Upper lobe of left lung (tissue), 6 donors: ENCODE results near the gene TMEM154. TPM values are rescaled to one million over a fixed set of nuclear protein-coding genes. Genes with fewer than 3 reads are reported as not detected.

ENCODE experiments used
- ATAC-seq, 2 donors: fragments of 200-7000 bp; cut with Tn5 transposase; one replicate each; pipeline ENCODE4 v1.9.1; 2022; ENCODE audit warnings: mild to moderate bottlenecking in 2 of 2, moderate library complexity in 2 of 2; ENCODE audit not compliant: low FRiP score in 2 of 2
- DNase-seq, 2 donors: peaks; one replicate each; pipeline ENCODE4 v3.0.0-alpha.2; 2019 to 2020
- H3K27ac ChIP-seq, 4 donors: fragments of 200-600 bp; sonication (generic); one replicate each; pipeline ENCODE4 v1.5.1; 2016 to 2019
- H3K27me3 ChIP-seq, 4 donors: fragments of 200-600 bp; sonication (generic); one replicate each; pipeline ENCODE4 v1.5.1; 2017 to 2019
- H3K36me3 ChIP-seq, 4 donors: fragments of 200-600 bp; sonication (generic); one replicate each; pipeline ENCODE4 v1.5.1; 2016 to 2019
- H3K4me1 ChIP-seq, 4 donors: fragments of 200-600 bp; sonication (generic); one replicate each; pipeline ENCODE4 v1.5.1; 2018 to 2019
- H3K4me3 ChIP-seq, 4 donors: fragments of 200-600 bp; sonication (generic); one replicate each; pipeline ENCODE4 v1.5.1; 2017 to 2019; ENCODE audit warnings: mild to moderate bottlenecking in 2 of 4, moderate library complexity in 1 of 4
- H3K9me3 ChIP-seq, 4 donors: fragments of 200-600 bp; sonication (generic); one replicate each; pipeline ENCODE4 v1.5.1; 2018 to 2019
- EP300 ChIP-seq, 4 donors: sonication (generic); formaldehyde crosslinking; IDR thresholded peaks; one replicate each; pipeline ENCODE4 v1.5.1; 2017; ENCODE audit warnings: antibody characterized with exemption in 4 of 4, control low read depth in 2 of 4
- POLR2A ChIP-seq, 4 donors: fragments of 450-650 bp; IDR thresholded peaks; one replicate each; pipeline ENCODE4 v1.5.1; 2016 to 2017; ENCODE audit warnings: antibody characterized with exemption in 4 of 4, mild to moderate bottlenecking in 2 of 4
- POLR2AphosphoS5 ChIP-seq, 2 donors: sonication (generic); formaldehyde crosslinking; IDR thresholded peaks; one replicate each; pipeline ENCODE4 v1.5.1; 2017; ENCODE audit warnings: antibody characterized with exemption in 2 of 2
- WGBS, 2 donors: methylation state at CpG; one replicate each; pipeline ENCODE4 v1.1.5; 2017 to 2018; 5-methylcytosine and 5-hydroxymethylcytosine counted together
- total RNA-seq, 6 donors: library from RNA; depleted of rRNA in 4 of 6; stranded (reverse); fragments of >200 nt in 4 of 6; gene quantifications; one replicate each; pipeline versions ENCODE4 v1.1.0 to v1.2.1, GENCODE V29; 2016 to 2021
- TF ChIP-seq, protein P1 (sequence below), 6 experiments: fragments of 450-650 bp in 4 of 6; fragments of 200-600 bp in 2 of 6; sonication (generic) in 2 of 6; IDR thresholded peaks; one replicate each; pipeline ENCODE4 v1.5.1; 2016 to 2019; ENCODE audit warnings: antibody characterized with exemption in 6 of 6
- donor health status: DM: no; HTN: no; CAD: no; lungs with moderate emphysema.
- donor health status: DM: no; HTN: yes; CAD: no; lungs with severe emphysema.

Gene TMEM154
- total RNA-seq, 6 donors from 2014 or later, result 2.4 to 18.7 (median 6.0) TPM

DNA sequence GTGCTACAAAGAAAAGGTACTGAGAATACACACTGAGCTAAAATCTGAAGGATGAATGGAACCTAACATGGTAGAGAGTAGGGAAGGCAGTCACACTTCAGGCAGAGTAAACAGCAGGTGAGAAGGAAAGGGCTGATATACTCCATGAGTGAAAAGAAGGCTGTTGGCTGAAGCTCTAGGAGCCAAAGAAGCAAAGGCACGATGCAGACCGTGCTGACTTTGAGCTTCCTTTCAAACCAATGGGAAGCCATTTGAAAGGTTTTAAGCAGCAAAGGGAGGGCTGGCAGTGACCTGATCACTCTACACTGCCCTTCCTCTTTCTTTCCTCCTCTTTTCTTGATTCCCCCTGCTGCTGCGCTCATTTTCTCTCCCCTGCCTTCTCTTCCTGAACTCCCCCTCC lies 66.4 kb downstream of the TMEM154 start:
- TF ChIP-seq, protein P1, sequence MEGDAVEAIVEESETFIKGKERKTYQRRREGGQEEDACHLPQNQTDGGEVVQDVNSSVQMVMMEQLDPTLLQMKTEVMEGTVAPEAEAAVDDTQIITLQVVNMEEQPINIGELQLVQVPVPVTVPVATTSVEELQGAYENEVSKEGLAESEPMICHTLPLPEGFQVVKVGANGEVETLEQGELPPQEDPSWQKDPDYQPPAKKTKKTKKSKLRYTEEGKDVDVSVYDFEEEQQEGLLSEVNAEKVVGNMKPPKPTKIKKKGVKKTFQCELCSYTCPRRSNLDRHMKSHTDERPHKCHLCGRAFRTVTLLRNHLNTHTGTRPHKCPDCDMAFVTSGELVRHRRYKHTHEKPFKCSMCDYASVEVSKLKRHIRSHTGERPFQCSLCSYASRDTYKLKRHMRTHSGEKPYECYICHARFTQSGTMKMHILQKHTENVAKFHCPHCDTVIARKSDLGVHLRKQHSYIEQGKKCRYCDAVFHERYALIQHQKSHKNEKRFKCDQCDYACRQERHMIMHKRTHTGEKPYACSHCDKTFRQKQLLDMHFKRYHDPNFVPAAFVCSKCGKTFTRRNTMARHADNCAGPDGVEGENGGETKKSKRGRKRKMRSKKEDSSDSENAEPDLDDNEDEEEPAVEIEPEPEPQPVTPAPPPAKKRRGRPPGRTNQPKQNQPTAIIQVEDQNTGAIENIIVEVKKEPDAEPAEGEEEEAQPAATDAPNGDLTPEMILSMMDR (IDR thresholded peaks at IDR 0.05), result no peak
- TF ChIP-seq EP300 (IDR thresholded peaks at IDR 0.05) (no peak), POLR2AphosphoS5 (IDR thresholded peaks at IDR 0.05) (no peak), POLR2A (IDR thresholded peaks at IDR 0.05) (no peak)
- H3K9me3 ChIP-seq, result no peaks in the 10 kb centered on the region
- DNase-seq, result no peak

GRCh38 chr4:152610131-152610530 lies 69.7 kb downstream of the TMEM154 start:
- ATAC-seq, result no peak
- no peak for DNase-seq

More for the DNA sequence above, 66.4 kb downstream of the TMEM154 start:
- Histone ChIP-seq H3K4me3 (no peak overlapping the region), H3K36me3 (no peaks in the 10 kb centered on the region), H3K27ac (no peak overlapping the region), H3K27me3 (no peaks in the 10 kb centered on the region), H3K4me1 (peaks cover 0 to 4% (median 0%) of the 10 kb centered on the region in 4 donors)
- no peak for ATAC-seq
- WGBS, 2 donors, result 66 to 77% methylated on average over 3 of the region's 3 CpGs

DNA sequence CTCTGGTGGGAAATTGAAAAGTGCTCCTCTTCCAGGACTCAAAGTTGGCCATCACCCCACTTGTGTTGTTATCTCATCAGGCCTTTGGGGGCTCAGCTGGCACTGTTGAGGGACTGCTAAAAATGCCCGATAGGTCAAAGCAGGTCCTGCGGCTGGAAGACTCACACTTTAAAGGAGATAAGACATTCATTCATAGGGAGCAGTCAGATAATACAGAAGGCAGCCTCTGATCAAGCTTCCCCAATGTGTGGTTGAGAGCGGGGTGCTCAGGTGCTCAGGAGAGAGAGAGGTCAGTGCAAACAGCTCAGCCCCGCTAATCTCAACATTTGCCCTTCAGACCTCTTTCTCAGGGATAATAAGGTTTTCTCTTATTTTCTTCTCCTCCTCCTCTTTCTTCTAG lies 70.3 kb downstream of the TMEM154 start:
- 97% methylated on average over 4 of the region's 4 CpGs for WGBS, 2 donors
- H3K9me3 ChIP-seq, result no peaks in the 10 kb centered on the region
- TF ChIP-seq POLR2AphosphoS5 (IDR thresholded peaks at IDR 0.05), result no peak
- TF ChIP-seq POLR2A (IDR thresholded peaks at IDR 0.05), result no peak
- no peak for TF ChIP-seq EP300 (IDR thresholded peaks at IDR 0.05)
- TF ChIP-seq, protein P1 (IDR thresholded peaks at IDR 0.05), result no peak

More at GRCh38 chr4:152610131-152610530, 69.7 kb downstream of the TMEM154 start:
- Histone ChIP-seq H3K4me1 (peaks cover 0 to 4% (median 0%) of the 10 kb centered on the region in 4 donors), H3K36me3 (no peaks in the 10 kb centered on the region), H3K27me3 (no peaks in the 10 kb centered on the region), H3K4me3 (no peak overlapping the region), H3K27ac (no peak overlapping the region), H3K9me3 (no peaks in the 10 kb centered on the region)
- TF ChIP-seq POLR2A (IDR thresholded peaks at IDR 0.05) (no peak), EP300 (IDR thresholded peaks at IDR 0.05) (no peak), POLR2AphosphoS5 (IDR thresholded peaks at IDR 0.05) (no peak)
- TF ChIP-seq, protein P1 (IDR thresholded peaks at IDR 0.05), result no peak

DNA sequence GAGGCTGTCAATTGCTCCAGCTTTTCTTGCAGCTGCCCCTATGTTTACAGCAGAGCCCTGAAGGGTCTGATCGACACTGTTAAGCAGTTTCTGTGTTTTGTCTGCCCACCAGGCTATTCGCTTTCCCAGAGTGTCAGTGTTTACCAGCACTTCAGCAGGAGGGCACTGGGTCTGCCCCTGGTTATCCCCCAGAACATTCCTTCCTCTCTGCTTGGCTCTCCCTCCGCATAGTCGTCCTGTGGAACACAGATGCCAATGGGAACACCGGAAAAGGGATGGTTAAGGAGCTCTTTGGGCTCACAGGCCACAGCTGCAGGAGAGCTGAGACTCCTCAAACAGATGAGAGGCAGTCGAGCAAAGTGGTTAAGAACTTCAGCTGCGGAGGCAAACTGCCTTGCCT lies 72.6 kb downstream of the TMEM154 start:
- no peaks in the 10 kb centered on the region for H3K27me3 ChIP-seq
- no peak overlapping the region for H3K4me3 ChIP-seq
- DNase-seq, result no peak
- ATAC-seq, result no peak
- no peaks in the 10 kb centered on the region for H3K4me1 ChIP-seq
- no peaks in the 10 kb centered on the region for H3K9me3 ChIP-seq
- H3K36me3 ChIP-seq, result no peaks in the 10 kb centered on the region
- H3K27ac ChIP-seq, result no peak overlapping the region
- 49 to 54% methylated on average over 6 to 7 of the region's 7 CpGs for WGBS, 2 donors
- TF ChIP-seq POLR2AphosphoS5 (IDR thresholded peaks at IDR 0.05), result no peak

More for the DNA sequence above, 70.3 kb downstream of the TMEM154 start:
- ATAC-seq (no peak), DNase-seq (no peak)
- H3K27ac ChIP-seq, result no peak overlapping the region
- H3K4me3 ChIP-seq, result no peak overlapping the region
- H3K4me1 ChIP-seq, result peaks cover 0 to 2% (median 0%) of the 10 kb centered on the region in 4 donors
- H3K36me3 ChIP-seq, result no peaks in the 10 kb centered on the region
- no peaks in the 10 kb centered on the region for H3K27me3 ChIP-seq

- ATAC-seq (no peak), DNase-seq (no peak)
- Histone ChIP-seq H3K4me3 (no peak overlapping the region), H3K9me3 (no peaks in the 10 kb centered on the region), H3K27ac (no peak overlapping the region), H3K36me3 (no peaks in the 10 kb centered on the region), H3K27me3 (no peaks in the 10 kb centered on the region), H3K4me1 (no peaks in the 10 kb centered on the region)
- 47 to 65% methylated on average over 8 of the region's 8 CpGs for WGBS, 2 donors
- TF ChIP-seq POLR2A (IDR thresholded peaks at IDR 0.05), result no peak
- TF ChIP-seq EP300 (IDR thresholded peaks at IDR 0.05), result no peak
- no peak for TF ChIP-seq POLR2AphosphoS5 (IDR thresholded peaks at IDR 0.05)
- TF ChIP-seq, protein P1 (IDR thresholded peaks at IDR 0.05), result no peak
These were observed 73.0 kb downstream of the TMEM154 start for GRCh38 chr4:152606753-152607152.
